SJCRH30 (cell line): Measurements from ENCODE around the gene DTX1. TPM values are rescaled to one million over a fixed set of nuclear protein-coding genes. Genes with fewer than 3 reads are reported as not detected.

Experiments used
- DNase-seq, 2 experiments: peaks; one replicate each; pipeline ENCODE4 v3.0.0-alpha.2; 2015 to 2020
- H3K27ac ChIP-seq: fragments of 250-450 bp; sonication (Bioruptor Pico); 2 replicates; pipeline ENCODE4 v1.5.1; 2020; ENCODE audit warnings: mild to moderate bottlenecking, moderate library complexity
- H3K27me3 ChIP-seq: fragments of 250-450 bp; sonication (Bioruptor Pico); 2 replicates; pipeline ENCODE4 v1.5.1; 2020; ENCODE audit warnings: mild to moderate bottlenecking, moderate library complexity
- H3K36me3 ChIP-seq: fragments of 250-450 bp; sonication (Bioruptor Pico); 2 replicates; pipeline ENCODE4 v1.5.1; 2020; ENCODE audit warnings: mild to moderate bottlenecking, moderate library complexity
- H3K4me1 ChIP-seq: fragments of 250-450 bp; sonication (Bioruptor Pico); 2 replicates; pipeline ENCODE4 v1.5.1; 2020; ENCODE audit warnings: mild to moderate bottlenecking, moderate library complexity
- H3K4me3 ChIP-seq: fragments of 250-450 bp; sonication (Bioruptor Pico); 2 replicates; pipeline ENCODE4 v1.5.1; 2020; ENCODE audit warnings: mild to moderate bottlenecking, moderate library complexity
- H3K9me3 ChIP-seq: fragments of 250-450 bp; sonication (Bioruptor Pico); replicated peaks from 2 replicates; pipeline ENCODE4 v1.5.1; 2020; ENCODE audit warnings: mild to moderate bottlenecking, moderate library complexity
- total RNA-seq: library from RNA; depleted of rRNA; stranded (reverse); fragments of >200 nt; shearing (Covaris generic); gene quantifications from 2 replicates; pipeline ENCODE4 v1.2.3, GENCODE V29; 2014; rRNA removed

DTX1 gene
- total RNA-seq = not detected in 2 replicates

DNA sequence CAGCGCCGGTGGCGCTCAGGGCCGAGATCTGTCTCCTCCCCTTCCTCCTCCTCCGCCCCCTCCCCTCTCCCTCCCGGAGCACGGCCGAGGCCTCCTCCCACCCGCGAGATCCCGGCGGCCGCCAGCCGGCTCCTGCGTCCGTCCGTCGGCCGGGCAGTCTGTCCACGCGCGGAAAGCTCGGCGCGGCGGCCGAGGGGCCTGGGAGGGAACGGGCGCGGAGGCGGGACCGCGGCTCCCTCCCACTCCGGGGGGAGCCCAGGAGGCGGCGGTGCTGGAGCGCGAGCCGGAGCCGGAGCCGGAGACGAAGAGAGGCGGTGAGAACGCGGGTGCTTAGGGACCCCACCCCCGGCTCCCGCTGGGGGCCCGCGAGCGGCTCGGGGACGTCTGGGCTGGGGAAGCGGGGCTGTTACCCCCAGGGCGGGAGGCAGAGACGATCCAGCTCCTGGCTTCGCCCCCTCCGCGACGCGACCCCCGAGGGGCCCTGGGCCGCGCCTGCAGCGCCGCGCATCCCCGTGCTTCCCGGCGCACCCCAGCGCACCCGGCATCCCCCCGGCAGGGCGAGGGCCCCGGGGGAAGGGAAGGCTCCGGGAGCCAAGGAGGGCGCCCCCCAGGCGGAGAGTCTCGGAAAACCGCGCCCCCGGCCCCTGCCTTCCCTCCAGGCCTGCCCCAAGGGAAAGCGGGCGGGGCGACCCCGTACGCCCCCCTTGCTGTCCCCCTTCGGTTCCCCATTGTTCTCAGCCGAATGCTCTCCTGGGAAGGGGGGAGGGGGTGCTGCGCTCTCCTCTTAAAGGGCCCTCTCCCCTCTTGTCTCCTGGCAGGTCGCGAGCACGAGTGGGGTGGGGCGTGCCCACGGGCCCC is at the start of gene DTX1:
Gene DTX1 (plus strand): TSS at position 100 of the 858 bp plus-strand sequence. CDS start 1,463 bp downstream, outside the sequence.
- H3K4me1 ChIP-seq = no peaks in the 10 kb centered on the region
- H3K9me3 ChIP-seq = no peaks in the 10 kb centered on the region
- no peaks in the 10 kb centered on the region for H3K27me3 ChIP-seq
- no peak within 1 kb of the TSS for H3K4me3 ChIP-seq
- DNase-seq = no peak
- H3K27ac ChIP-seq = no peak within 1 kb of the TSS
- no peaks in the 10 kb centered on the region for H3K36me3 ChIP-seq

DNA sequence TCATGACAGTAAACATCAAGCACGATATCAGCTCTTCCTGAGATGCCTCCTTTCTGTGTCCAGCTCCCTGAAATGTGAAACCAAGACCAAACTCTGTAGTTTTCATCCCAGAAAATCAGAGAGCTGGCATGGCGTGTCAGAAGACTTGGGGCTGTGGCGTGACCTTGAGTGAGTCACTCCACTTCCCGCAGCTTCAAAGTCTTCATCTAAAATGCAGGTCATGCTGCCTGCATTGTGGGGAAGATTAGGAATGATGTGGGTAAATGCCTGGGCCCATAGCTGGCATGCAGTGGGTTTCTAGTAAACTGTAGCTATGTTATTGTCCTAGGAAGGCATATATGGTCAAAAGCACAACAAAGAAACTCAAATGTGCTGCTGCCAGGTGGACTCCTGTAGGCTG is 49.4 kb upstream of the DTX1 start:
- H3K4me3 ChIP-seq = no peak overlapping the region
- H3K27ac ChIP-seq = no peak overlapping the region
- H3K36me3 ChIP-seq = no peaks in the 10 kb centered on the region
- no peaks in the 10 kb centered on the region for H3K27me3 ChIP-seq
- no peak for DNase-seq
- no peaks in the 10 kb centered on the region for H3K4me1 ChIP-seq
- H3K9me3 ChIP-seq = no peaks in the 10 kb centered on the region

DNA sequence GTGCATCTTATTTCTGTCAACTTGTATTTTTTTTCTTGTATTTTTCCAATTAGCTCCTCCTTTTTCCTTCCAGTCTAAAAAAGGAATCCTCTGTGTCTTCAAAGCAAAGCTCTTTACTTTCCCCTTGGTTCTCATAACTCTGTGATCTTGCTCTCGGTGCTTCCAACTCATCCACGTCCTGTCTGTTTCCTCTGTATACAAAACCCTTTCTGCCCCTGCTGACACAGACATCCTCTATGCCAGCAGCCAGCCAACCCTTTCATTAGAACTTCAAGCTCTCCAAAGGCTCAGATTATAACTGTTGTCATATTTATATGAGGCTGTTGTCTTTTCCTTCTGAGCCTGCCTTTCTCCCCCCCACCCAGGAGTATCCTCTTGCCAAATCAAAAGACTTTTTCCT is 45.8 kb upstream of the DTX1 start:
- no peaks in the 10 kb centered on the region for H3K36me3 ChIP-seq
- no peak overlapping the region for H3K4me3 ChIP-seq
- no peaks in the 10 kb centered on the region for H3K4me1 ChIP-seq
- 0 out of 2 replicates have a peak, but pooled peaks cover 5% of the 10 kb centered on the region for H3K27me3 ChIP-seq
- no peaks in the 10 kb centered on the region for H3K9me3 ChIP-seq
- no peak overlapping the region for H3K27ac ChIP-seq
- no peak for DNase-seq

DNA sequence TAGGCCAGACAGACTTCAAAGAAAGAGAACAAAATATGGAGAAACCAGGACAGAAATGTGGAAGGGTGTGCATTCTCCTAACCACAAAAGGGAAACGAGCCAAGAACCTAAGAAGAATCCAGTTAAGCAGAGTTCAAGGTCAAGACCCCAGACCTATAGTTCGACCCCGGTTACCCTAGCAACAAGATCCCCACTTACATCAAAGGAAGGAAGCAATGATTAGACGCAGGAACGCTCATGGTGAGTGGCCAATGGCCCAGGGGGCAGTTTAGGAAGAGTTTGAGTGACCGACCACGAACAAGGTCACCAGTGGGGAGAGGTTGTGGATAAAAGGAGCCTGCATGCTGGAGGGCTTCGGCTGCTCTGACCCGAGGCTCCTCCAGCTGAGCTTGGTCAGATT is 42.0 kb upstream of the DTX1 start:
- H3K9me3 ChIP-seq = no peaks in the 10 kb centered on the region
- H3K36me3 ChIP-seq = no peaks in the 10 kb centered on the region

DNA sequence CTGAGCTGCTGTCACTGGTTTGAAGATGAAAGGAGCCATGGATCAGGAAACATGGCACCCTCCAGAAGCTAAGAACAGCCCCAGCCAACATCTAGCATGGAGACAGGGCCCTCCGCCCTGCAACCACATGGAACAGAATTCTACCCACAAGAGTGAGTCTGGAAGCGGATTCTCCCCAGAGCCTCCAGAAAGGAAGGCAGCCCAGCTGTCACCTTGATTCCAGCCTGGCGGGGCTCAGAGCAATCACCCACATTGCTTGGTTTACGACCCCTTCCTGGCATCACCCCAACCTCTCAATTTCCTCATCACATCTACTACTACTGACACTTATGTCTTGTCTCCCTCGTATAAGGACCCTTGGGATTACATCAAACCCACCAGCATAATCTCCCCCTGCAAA is 39.7 kb upstream of the DTX1 start:
- Histone ChIP-seq H3K4me1 (no peaks in the 10 kb centered on the region), H3K27me3 (0 out of 2 replicates have a peak, but pooled peaks cover 5% of the 10 kb centered on the region)
- no peak for DNase-seq

More for the DNA sequence above, 42.0 kb upstream of the DTX1 start:
- Histone ChIP-seq H3K27ac (no peak overlapping the region), H3K4me3 (no peak overlapping the region), H3K27me3 (0 out of 2 replicates have a peak, but pooled peaks cover 5% of the 10 kb centered on the region), H3K4me1 (no peaks in the 10 kb centered on the region)
- DNase-seq = no peak

DNA sequence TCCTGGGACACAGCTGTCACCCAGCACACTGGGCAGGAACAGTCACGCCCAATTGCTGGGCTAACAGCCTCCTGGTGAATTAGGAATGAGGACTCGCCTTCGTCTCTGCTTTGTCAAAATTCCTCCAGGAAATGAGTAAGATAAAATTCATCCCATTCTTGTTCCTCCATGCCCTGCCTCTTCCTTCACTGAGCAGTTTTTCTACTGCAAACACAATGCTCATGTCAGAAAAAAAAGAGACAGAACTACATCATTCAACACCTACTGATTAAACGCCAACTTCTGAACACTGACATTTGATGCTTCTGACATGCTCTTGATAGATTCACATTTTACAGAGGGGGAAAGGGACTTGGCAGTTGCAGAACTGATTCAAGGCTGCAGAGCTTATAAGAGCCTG is 37.5 kb upstream of the DTX1 start:
- Histone ChIP-seq H3K36me3 (no peaks in the 10 kb centered on the region), H3K4me3 (no peak overlapping the region), H3K9me3 (no peaks in the 10 kb centered on the region), H3K27me3 (0 out of 2 replicates have a peak, but pooled peaks cover 5% of the 10 kb centered on the region), H3K4me1 (no peaks in the 10 kb centered on the region), H3K27ac (no peak overlapping the region)
- DNase-seq = no peak

More for the DNA sequence above, 39.7 kb upstream of the DTX1 start:
- H3K27ac ChIP-seq = no peak overlapping the region
- H3K9me3 ChIP-seq = no peaks in the 10 kb centered on the region
- H3K4me3 ChIP-seq = no peak overlapping the region
- H3K36me3 ChIP-seq = no peaks in the 10 kb centered on the region

DNA sequence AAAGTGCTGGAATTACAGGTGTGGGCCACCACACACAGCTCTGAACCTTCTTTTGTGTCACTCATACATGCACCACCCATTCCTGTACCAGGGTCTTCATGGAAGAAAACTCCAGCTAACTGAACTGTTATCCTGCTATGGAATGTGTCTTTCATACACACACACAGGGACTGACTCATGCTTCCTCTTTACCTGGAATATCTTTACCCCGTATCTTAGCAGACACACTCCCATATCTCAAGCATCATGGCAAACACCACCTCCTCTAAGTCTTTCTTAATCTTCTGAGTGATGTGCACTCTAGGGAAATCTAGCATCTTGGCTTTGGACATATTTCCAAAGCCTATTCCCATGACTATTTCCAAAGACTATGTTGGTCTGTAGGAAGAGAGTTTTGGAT is 35.0 kb upstream of the DTX1 start:
- Histone ChIP-seq H3K9me3 (no peaks in the 10 kb centered on the region), H3K27me3 (no peaks in the 10 kb centered on the region), H3K36me3 (no peaks in the 10 kb centered on the region), H3K4me3 (no peak overlapping the region), H3K4me1 (no peaks in the 10 kb centered on the region), H3K27ac (no peak overlapping the region)
- no peak for DNase-seq

DNA sequence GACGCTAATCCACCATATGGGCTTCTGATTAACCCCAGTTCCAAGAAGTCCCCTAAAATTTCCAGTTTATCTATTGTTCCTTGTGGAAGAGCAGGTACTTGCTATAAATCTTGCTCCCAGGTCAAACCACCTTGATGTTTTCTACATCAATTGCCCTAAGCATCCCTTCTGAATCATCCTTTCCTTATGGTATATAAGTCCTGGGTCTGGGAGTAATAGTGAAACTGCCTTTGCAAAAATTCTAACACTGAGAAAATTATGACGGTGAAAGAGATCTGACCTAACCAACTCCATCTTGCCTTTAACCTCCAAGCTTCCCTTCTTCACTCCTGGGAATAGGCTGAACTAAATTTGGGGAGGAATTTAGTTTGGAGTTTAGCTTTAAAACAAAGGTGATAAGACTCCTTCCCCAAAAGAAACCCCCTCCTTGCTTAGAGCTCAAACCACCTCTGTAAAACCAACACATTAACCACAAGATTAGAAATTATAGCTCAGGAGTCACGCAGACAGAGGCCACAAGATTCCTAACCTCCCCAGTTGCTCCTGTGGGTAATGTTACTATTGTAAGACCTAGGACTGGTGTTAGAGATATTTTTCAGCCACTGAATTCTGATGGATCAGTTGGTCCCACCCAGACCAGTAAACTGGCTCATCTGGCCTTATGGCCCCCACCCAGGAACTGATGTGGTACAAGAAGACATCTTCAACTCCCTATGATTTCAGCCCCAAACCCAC is 33.8 kb upstream of the DTX1 start:
- H3K27ac ChIP-seq = no peak overlapping the region
- no peaks in the 10 kb centered on the region for H3K36me3 ChIP-seq
- no peaks in the 10 kb centered on the region for H3K9me3 ChIP-seq
- no peaks in the 10 kb centered on the region for H3K27me3 ChIP-seq
- no peak for DNase-seq
- no peak overlapping the region for H3K4me3 ChIP-seq
- H3K4me1 ChIP-seq = no peaks in the 10 kb centered on the region

DNA sequence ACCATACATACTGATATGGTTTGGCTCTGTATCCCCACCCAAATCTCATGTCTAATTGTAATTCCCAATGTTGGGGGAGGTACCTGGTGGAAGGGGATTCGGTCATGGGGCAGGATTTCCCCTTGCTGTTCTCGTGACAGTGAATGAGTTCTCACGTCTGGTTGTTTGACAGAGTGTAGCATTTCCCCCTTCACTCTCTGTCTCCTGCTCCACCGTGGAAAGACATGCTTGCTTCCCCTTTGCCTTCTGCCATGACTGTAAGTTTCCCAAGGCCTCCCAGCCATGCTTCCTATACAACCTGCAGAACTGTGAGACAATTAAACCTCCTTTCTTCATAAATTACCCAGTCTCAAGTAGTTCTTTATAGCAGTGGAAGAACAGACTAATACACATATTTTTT is 28.8 kb upstream of the DTX1 start:
- Histone ChIP-seq H3K27ac (no peak overlapping the region), H3K27me3 (no peaks in the 10 kb centered on the region), H3K4me1 (no peaks in the 10 kb centered on the region), H3K36me3 (no peaks in the 10 kb centered on the region), H3K4me3 (no peak overlapping the region), H3K9me3 (no peaks in the 10 kb centered on the region)
- DNase-seq = no peak

DNA sequence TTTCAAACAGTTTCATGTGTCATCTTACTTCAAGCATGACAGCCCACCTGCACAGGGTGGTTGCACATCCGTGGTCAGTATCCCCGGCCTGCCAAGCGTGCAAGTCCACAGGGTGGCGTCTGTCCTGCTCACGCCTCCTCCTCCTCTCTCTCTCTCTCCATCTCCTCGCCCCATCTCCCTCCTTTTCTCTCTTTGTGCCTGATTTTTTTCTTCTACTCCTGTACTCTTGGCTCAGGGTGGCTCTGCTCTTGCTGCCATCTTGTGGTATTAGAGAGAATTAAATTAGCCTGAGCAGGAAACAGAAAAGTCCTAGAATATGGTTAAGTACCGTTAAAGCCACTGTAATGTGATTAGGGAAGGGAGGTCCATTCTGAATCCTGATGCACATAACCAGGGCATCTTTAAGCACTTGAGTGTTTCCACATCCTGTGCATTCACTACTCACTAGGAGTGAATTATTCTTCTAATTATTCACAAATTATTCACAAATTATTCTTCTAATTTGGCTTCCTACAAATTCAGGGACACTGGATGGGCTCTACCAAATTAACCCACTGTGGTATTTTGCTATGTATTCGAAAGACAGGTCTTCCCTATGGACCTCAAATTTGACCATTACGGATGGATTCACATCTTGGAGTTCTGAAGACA is 25.5 kb upstream of the DTX1 start:
- no peak overlapping the region for H3K4me3 ChIP-seq
- no peaks in the 10 kb centered on the region for H3K4me1 ChIP-seq
- no peaks in the 10 kb centered on the region for H3K9me3 ChIP-seq
- no peaks in the 10 kb centered on the region for H3K27me3 ChIP-seq
- H3K36me3 ChIP-seq = no peaks in the 10 kb centered on the region
- DNase-seq = peak; percentile 10 to 47
- H3K27ac ChIP-seq = no peak overlapping the region

DNA sequence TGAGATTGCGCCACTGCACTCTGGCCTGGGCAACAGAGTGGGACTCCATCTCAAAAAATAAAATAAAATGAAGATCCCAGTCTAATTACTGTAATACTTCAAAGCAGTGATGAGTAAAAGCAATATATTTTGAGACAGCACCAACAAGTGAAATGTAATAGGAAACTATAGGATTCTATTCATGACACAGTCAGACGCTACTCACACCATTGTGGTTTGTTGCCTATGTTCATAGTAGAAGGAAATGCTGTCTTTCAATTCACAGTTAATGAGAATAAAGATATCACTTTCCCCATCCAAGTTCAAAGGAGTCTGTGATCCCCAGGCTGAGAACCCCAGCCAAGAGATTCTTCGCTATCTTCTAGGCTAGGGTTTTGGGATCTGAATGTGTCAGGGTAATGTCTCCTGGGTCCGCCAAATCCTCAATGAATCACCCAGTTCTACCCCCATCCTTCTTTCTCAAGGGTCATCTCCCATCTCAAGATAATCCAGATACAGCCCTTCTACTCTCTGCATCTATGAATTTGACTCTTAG is 16.6 kb upstream of the DTX1 start:
- Histone ChIP-seq H3K27ac (peak overlapping the region; percentile 18; the same call in 1 of the 2 replicates), H3K4me3 (no peak overlapping the region), H3K27me3 (no peaks in the 10 kb centered on the region), H3K9me3 (no peaks in the 10 kb centered on the region), H3K4me1 (peaks cover 13% of the 10 kb centered on the region), H3K36me3 (no peaks in the 10 kb centered on the region)
- DNase-seq = no peak

DNA sequence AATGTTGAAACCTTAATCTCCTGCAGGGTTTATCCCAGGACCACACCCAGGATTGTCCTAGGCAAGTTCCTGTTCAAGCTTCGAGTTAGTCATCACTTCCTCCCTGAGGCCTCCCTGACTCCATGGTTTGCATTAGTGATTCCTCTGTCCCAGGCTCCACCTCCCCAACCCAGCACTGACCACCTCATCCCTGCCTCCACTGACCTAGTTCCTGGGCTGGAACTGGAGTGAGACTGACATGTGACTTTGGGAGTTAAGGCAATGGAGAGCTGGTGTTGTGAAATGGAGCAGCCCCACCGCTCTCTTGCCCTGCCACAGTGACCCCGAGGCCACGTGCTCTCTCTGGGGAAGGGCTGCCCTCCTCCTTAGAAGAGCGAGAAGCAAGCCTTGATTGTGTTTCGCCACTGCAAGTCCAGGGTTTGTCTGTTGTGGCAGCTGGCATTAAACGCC is 15.8 kb upstream of the DTX1 start:
- H3K4me1 ChIP-seq = peaks cover 13% of the 10 kb centered on the region
- H3K27ac ChIP-seq = peak overlapping the region; percentile 26; the same call in 1 of the 2 replicates
- peak; percentile 59 to 70 for DNase-seq
- no peaks in the 10 kb centered on the region for H3K27me3 ChIP-seq
- H3K9me3 ChIP-seq = no peaks in the 10 kb centered on the region
- no peaks in the 10 kb centered on the region for H3K36me3 ChIP-seq
- H3K4me3 ChIP-seq = no peak overlapping the region

DNA sequence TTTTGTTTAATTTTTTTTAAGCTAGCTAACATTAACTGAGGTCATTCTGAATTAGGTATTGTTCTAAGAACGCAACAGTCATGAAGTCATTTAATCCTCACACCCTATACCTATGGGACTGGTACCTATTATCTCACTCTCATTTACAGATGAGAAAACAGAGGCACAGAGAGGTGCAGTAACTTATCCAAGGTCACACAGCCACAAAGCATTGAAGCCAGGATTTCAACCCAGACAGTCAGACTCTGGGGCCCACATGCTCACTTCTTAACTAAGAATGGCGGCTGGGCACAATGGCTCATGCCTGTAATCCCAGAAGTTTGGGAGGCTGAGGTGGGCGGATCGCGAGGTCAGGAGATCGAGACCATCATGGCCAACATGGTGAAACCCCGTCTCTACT is 15.0 kb upstream of the DTX1 start:
- no peak for DNase-seq
- no peak overlapping the region for H3K4me3 ChIP-seq
- no peaks in the 10 kb centered on the region for H3K9me3 ChIP-seq
- peaks cover 13% of the 10 kb centered on the region for H3K4me1 ChIP-seq
- H3K36me3 ChIP-seq = no peaks in the 10 kb centered on the region
- H3K27me3 ChIP-seq = no peaks in the 10 kb centered on the region
- H3K27ac ChIP-seq = no peak overlapping the region

DNA sequence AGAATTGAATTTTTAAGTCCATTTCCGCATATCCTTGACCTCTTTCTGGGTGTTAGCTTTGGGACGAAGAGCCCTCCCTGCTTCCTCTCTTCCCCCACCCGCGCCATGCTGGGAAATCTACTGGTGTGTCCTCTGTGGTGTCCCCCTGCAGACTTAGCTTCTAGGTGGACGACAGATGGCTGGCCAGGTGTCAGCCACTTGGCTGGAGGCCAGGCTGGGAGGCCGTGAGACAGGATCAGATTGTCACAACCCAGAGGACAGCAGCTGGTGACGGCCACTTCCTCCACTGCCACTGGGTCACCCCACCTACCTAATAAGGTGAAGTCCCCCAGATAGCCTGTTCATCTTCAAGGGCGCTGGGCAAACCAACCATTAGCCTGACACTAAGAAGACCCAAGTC is 13.3 kb upstream of the DTX1 start:
- H3K9me3 ChIP-seq = no peaks in the 10 kb centered on the region

More for the DNA sequence above, 13.3 kb upstream of the DTX1 start:
- Histone ChIP-seq H3K36me3 (no peaks in the 10 kb centered on the region), H3K4me1 (peaks cover 13% of the 10 kb centered on the region), H3K4me3 (no peak overlapping the region), H3K27ac (no peak overlapping the region), H3K27me3 (no peaks in the 10 kb centered on the region)
- no peak for DNase-seq
